Activated T-cell treated with anti-CD3 and anti-CD28 coated beads, Interleukin-2, amount 50 U/mL, for 72 hours (primary cell): ENCODE data around the gene CREB5. TPM values are rescaled to one million over a fixed set of nuclear protein-coding genes. Genes with fewer than 3 reads are reported as not detected.

Experiments used
- ATAC-seq, 2 donors: fragments of 150-1000 bp; cut with Tn5 transposase; replicated peaks in 1 of 2; 2 replicates each; pipeline ENCODE4 v1.10.0; 2021; ENCODE audit warnings: moderate library complexity in 2 of 2, mild to moderate bottlenecking in 1 of 2
- DNase-seq, 2 donors: peaks; one replicate each; pipeline ENCODE4 v3.0.0; 2021 to 2022; ENCODE audit warnings: mixed read lengths in 1 of 2
- H3K27ac Mint-ChIP-seq: one replicate; pipeline ENCODE4 v1.8.0; 2022; ENCODE audit warnings: mild to moderate bottlenecking, moderate library complexity, mixed read lengths
- H3K27me3 Mint-ChIP-seq: one replicate; pipeline ENCODE4 v1.8.0; 2022; ENCODE audit warnings: low read depth, mixed read lengths
- H3K36me3 Mint-ChIP-seq, 2 donors: one replicate each; pipeline ENCODE4 v1.8.0; 2022; ENCODE audit warnings: mixed read lengths in 2 of 2, mild to moderate bottlenecking in 1 of 2; ENCODE audit not compliant: insufficient read depth in 2 of 2
- H3K4me1 Mint-ChIP-seq: one replicate; pipeline ENCODE4 v1.8.0; 2022; ENCODE audit warnings: low read depth, mixed read lengths
- H3K4me3 Mint-ChIP-seq, 2 donors: one replicate each; pipeline ENCODE4 v1.8.0; 2022; ENCODE audit warnings: mild to moderate bottlenecking in 2 of 2, mixed read lengths in 2 of 2, moderate library complexity in 2 of 2
- H3K9me3 Mint-ChIP-seq, 2 donors: one replicate each; pipeline ENCODE4 v1.8.0; 2022; ENCODE audit warnings: mixed read lengths in 2 of 2
- total RNA-seq, 2 donors: library from RNA; stranded (reverse); gene quantifications; one replicate each; pipeline ENCODE4 v1.2.3, GENCODE V29; 2022

The CREB5 gene
- total RNA-seq, 2 donors from 2014 or later: 1.2 to 1.9 TPM

- H3K9me3 Mint-ChIP-seq: no peaks in the 10 kb centered on the region
- ATAC-seq (no peak), DNase-seq (no peak)
- peaks cover 27% of the 10 kb centered on the region for H3K27me3 Mint-ChIP-seq
- no peaks in the 10 kb centered on the region for H3K4me1 Mint-ChIP-seq
- H3K27ac Mint-ChIP-seq: no peak overlapping the region
- H3K36me3 Mint-ChIP-seq: no peaks in the 10 kb centered on the region
- H3K4me3 Mint-ChIP-seq: no peak overlapping the region
Measured at GRCh38 chr7:28455486-28455885, 43.2 kb downstream of the CREB5 start.

DNA sequence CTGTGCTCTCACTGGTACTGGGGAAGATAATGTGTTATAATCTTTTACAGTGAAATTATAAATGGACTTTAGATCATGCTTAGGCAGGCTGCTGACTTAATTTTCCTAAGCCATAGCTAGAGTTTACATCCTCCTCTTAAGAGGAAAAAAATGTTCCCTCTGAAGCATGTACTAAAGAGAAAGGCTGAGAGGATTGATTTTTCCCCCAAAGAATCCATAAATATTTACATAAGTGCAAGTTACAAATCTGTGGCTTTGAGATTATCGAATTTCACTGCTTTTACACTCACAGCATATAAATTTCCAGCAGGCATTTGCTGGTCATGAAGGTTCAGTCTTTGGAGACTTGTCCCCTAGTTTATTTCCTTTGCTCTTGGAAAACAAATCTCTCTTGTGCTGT lies 43.7 kb downstream of the CREB5 start:
- no peak for ATAC-seq
- Mint-ChIP-seq H3K4me1 (no peaks in the 10 kb centered on the region), H3K27ac (no peak overlapping the region), H3K4me3 (no peak overlapping the region), H3K36me3 (no peaks in the 10 kb centered on the region), H3K27me3 (peaks cover 27% of the 10 kb centered on the region), H3K9me3 (no peaks in the 10 kb centered on the region)
- no peak for DNase-seq

GRCh38 chr7:28458732-28459131 lies 46.4 kb downstream of the CREB5 start:
- no peaks in the 10 kb centered on the region for H3K36me3 Mint-ChIP-seq
- H3K4me3 Mint-ChIP-seq: no peak overlapping the region
- no peak for DNase-seq
- no peak overlapping the region for H3K27ac Mint-ChIP-seq
- H3K4me1 Mint-ChIP-seq: no peaks in the 10 kb centered on the region
- no peaks in the 10 kb centered on the region for H3K9me3 Mint-ChIP-seq
- no peak for ATAC-seq
- peaks cover 38% of the 10 kb centered on the region for H3K27me3 Mint-ChIP-seq

DNA sequence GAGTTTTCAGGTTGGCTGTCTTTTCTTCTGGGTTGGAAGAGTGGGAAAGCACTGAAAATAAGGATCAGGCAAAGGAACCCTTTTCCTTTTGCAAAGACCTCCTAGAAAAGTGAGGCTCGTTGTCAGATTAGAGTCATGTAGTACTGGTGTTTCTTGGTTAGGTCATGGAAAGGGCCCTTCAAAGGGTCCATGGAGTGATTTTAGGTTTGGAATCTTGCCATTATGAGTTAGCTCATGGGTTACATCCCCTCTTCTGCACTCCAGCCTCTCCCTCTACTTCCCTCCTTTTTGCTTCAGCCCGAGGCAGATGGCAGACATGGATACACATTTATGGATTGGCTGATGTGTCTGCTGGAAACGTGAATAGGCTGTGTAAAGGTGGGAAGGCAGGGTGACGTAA lies 47.0 kb downstream of the CREB5 start:
- no peaks in the 10 kb centered on the region for H3K4me1 Mint-ChIP-seq
- H3K27ac Mint-ChIP-seq: no peak overlapping the region
- DNase-seq (no peak), ATAC-seq (no peak)
- H3K4me3 Mint-ChIP-seq: no peak overlapping the region
- no peaks in the 10 kb centered on the region for H3K36me3 Mint-ChIP-seq
- no peaks in the 10 kb centered on the region for H3K9me3 Mint-ChIP-seq
- H3K27me3 Mint-ChIP-seq: peaks cover 41% of the 10 kb centered on the region

DNA sequence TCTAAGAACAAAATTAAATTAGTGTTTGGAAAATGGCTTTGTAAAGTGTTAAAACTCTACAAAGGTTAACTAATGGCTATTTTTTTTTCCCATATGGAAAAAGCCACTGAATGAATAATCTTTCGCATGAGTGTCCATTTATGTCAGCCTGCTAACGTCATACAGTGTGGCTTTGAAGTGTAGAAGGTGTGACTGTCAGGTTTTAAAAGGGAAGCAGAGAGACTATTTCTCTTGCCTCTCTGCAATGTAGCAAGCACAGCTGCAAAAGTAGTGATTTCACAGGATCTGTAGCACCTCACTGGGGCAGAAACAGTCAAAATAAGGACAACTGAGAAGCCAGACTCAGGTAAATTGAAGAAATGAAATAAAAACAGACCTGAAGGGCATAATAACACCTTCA lies 53.4 kb downstream of the CREB5 start:
- no peak overlapping the region for H3K4me3 Mint-ChIP-seq
- H3K27ac Mint-ChIP-seq: no peak overlapping the region
- H3K9me3 Mint-ChIP-seq: no peaks in the 10 kb centered on the region
- H3K36me3 Mint-ChIP-seq: no peaks in the 10 kb centered on the region
- no peaks in the 10 kb centered on the region for H3K4me1 Mint-ChIP-seq
- ATAC-seq (no peak), DNase-seq (no peak)
- peaks cover 45% of the 10 kb centered on the region for H3K27me3 Mint-ChIP-seq

DNA sequence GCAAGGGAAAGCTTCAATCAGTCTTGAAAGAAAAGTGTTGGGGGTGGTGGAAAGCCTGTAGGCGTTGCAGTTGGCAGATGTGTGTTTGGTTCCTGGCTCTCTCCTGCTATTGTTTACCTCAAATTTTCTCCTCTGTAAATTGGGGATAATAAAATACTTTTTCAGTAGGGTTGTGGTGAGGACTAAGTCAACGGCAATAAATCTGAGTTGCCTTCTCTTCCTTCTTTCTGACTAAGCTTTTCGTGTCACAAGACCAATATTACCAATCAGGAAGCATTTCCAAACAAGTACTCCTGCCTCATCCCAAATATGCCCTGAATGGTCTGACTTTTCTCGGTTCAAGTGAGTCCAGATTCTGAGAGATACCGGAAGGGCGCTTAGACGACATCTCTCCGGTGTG lies 54.0 kb downstream of the CREB5 start:
- H3K27me3 Mint-ChIP-seq: peaks cover 47% of the 10 kb centered on the region
- no peaks in the 10 kb centered on the region for H3K9me3 Mint-ChIP-seq
- DNase-seq (no peak), ATAC-seq (no peak)
- H3K4me3 Mint-ChIP-seq: no peak overlapping the region
- H3K27ac Mint-ChIP-seq: no peak overlapping the region
- no peaks in the 10 kb centered on the region for H3K4me1 Mint-ChIP-seq
- no peaks in the 10 kb centered on the region for H3K36me3 Mint-ChIP-seq

DNA sequence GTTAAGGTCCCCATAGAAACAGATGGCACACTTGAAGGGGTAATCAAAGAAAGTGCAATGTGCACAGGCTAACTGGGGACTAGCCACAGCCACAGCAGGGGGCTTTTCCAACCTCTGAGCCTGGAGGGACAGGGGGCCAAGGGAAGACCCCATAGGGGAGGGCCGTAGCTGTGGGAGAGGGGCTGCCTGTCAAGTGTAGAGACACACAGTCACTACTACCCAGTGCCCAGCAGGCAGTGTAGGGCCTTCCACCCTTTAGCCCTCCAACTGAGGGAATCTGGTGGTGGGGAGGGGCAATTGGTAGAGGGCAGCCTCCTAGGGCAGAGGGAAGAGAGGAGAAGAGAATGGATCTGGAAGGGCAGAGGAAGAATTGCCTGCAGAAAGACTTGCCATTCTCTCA lies 54.6 kb downstream of the CREB5 start:
- ATAC-seq (no peak), DNase-seq (no peak)
- Mint-ChIP-seq H3K36me3 (no peaks in the 10 kb centered on the region), H3K4me1 (no peaks in the 10 kb centered on the region), H3K27ac (no peak overlapping the region), H3K4me3 (no peak overlapping the region), H3K27me3 (peaks cover 47% of the 10 kb centered on the region), H3K9me3 (no peaks in the 10 kb centered on the region)

DNA sequence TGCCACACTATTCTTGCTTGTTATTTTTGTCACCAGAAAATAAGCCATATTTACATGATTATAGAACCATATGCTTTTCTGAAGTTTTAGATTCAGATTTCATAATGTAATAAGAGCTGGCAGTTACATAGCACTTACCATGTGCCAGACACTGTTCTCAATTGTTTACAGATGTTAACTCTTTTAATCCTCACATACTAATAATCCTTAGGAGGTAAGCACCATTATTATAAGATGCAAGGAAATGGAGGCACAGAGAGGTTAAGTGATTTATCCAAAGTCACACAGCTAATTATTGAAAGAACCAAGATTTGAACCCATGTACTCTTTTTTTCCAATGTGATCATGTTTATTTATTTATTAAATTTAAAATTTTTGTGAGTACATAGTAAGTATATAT lies 57.2 kb downstream of the CREB5 start:
- ATAC-seq (no peak), DNase-seq (no peak)
- Mint-ChIP-seq H3K9me3 (no peaks in the 10 kb centered on the region), H3K4me3 (no peak overlapping the region), H3K27ac (no peak overlapping the region), H3K36me3 (no peaks in the 10 kb centered on the region), H3K4me1 (no peaks in the 10 kb centered on the region), H3K27me3 (peaks cover 33% of the 10 kb centered on the region)

- no peak for ATAC-seq
- no peak overlapping the region for H3K27ac Mint-ChIP-seq
- DNase-seq: no peak
- no peak overlapping the region for H3K4me3 Mint-ChIP-seq
- no peaks in the 10 kb centered on the region for H3K36me3 Mint-ChIP-seq
- H3K9me3 Mint-ChIP-seq: no peaks in the 10 kb centered on the region
- H3K4me1 Mint-ChIP-seq: no peaks in the 10 kb centered on the region
- peaks cover 36% of the 10 kb centered on the region for H3K27me3 Mint-ChIP-seq
Measured at GRCh38 chr7:28470344-28470743, 58.0 kb downstream of the CREB5 start.

- Mint-ChIP-seq H3K4me1 (no peaks in the 10 kb centered on the region), H3K27me3 (peaks cover 41% of the 10 kb centered on the region)
- no peak for ATAC-seq
Measured at GRCh38 chr7:28472332-28472731, 60.0 kb downstream of the CREB5 start.

GRCh38 chr7:28473571-28474281 lies 61.4 kb downstream of the CREB5 start:
- Mint-ChIP-seq H3K27me3 (peaks cover 41% of the 10 kb centered on the region), H3K36me3 (no peaks in the 10 kb centered on the region), H3K4me3 (no peak overlapping the region), H3K4me1 (no peaks in the 10 kb centered on the region), H3K27ac (no peak overlapping the region), H3K9me3 (no peaks in the 10 kb centered on the region)
- DNase-seq (no peak), ATAC-seq (no peak)

More at GRCh38 chr7:28472332-28472731, 60.0 kb downstream of the CREB5 start:
- DNase-seq: no peak
- Mint-ChIP-seq H3K27ac (no peak overlapping the region), H3K4me3 (no peak overlapping the region), H3K9me3 (no peaks in the 10 kb centered on the region), H3K36me3 (no peaks in the 10 kb centered on the region)

GRCh38 chr7:28474282-28474638 lies 61.9 kb downstream of the CREB5 start:
- Mint-ChIP-seq H3K4me1 (no peaks in the 10 kb centered on the region), H3K4me3 (no peak overlapping the region), H3K9me3 (no peaks in the 10 kb centered on the region), H3K27ac (no peak overlapping the region), H3K36me3 (no peaks in the 10 kb centered on the region), H3K27me3 (peaks cover 47% of the 10 kb centered on the region)
- DNase-seq (no peak), ATAC-seq (no peak)

GRCh38 chr7:28474640-28475039 lies 62.3 kb downstream of the CREB5 start:
- Mint-ChIP-seq H3K9me3 (no peaks in the 10 kb centered on the region), H3K27me3 (peaks cover 50% of the 10 kb centered on the region), H3K4me3 (no peak overlapping the region), H3K4me1 (no peaks in the 10 kb centered on the region), H3K36me3 (no peaks in the 10 kb centered on the region), H3K27ac (no peak overlapping the region)
- DNase-seq: no peak
- ATAC-seq: no peak

DNA sequence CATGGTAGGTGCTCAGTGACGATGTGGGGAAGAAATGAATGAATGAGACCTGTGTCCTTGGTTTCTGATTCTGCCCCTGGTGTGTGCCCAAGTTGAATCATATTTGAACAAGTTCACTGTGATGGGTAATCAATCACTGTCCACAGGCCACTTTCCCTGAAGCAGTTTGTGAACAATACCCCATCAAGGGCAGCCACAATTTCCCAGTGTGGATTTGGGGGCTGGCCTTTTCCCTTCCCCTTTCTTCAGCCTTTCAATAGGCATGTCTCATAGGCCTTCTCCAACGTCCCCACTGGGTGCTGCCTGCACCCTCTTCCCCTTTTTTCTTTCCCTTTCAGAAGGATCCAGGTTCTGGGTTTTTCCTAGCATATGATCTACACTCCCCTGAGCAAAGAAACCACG lies 64.7 kb downstream of the CREB5 start:
- DNase-seq: no peak
- no peak for ATAC-seq

More for the DNA sequence above, 64.7 kb downstream of the CREB5 start:
- no peak overlapping the region for H3K4me3 Mint-ChIP-seq
- no peaks in the 10 kb centered on the region for H3K36me3 Mint-ChIP-seq
- H3K4me1 Mint-ChIP-seq: no peaks in the 10 kb centered on the region
- no peak overlapping the region for H3K27ac Mint-ChIP-seq
- H3K27me3 Mint-ChIP-seq: peaks cover 49% of the 10 kb centered on the region
- H3K9me3 Mint-ChIP-seq: no peaks in the 10 kb centered on the region
